ENCODE results near the gene PLK3.
"Not testable (repeated sequence)": the region's sequence is repeated elsewhere in the genome, so short reads cannot be mapped to it uniquely, and the experiment has no call there.

PLK3 gene

GRCh38 chr1:44799770-44800584 lies at the start of gene PLK3:
TSS of gene PLK3 (plus strand) at chr1:44800377. CDS start at chr1:44800464, 87 bp downstream.
- DNase-seq, result peak; percentile 98

- no peak for DNase-seq
These were observed 42.8 kb upstream of the PLK3 start for GRCh38 chr1:44757420-44757819.

GRCh38 chr1:44759077-44759476 lies 41.1 kb upstream of the PLK3 start:
- DNase-seq, result no peak

GRCh38 chr1:44760876-44761275 lies 39.3 kb upstream of the PLK3 start:
- DNase-seq, result no peak

GRCh38 chr1:44766421-44766820 lies 33.8 kb upstream of the PLK3 start:
- DNase-seq, result not testable (repeated sequence)

GRCh38 chr1:44775078-44775929 lies 24.9 kb upstream of the PLK3 start, which contains the start of gene RPS8:
TSS of gene RPS8 (plus strand) at chr1:44775540. CDS start at chr1:44775597, 57 bp downstream.
- peak; percentile 95 for DNase-seq

- DNase-seq, result no peak
These were observed 24.0 kb upstream of the PLK3 start for GRCh38 chr1:44775930-44776729.

- DNase-seq, result no peak
These were observed 23.5 kb upstream of the PLK3 start for GRCh38 chr1:44776730-44777068.

GRCh38 chr1:44777547-44777946 lies 22.6 kb upstream of the PLK3 start:
- no peak for DNase-seq

- no peak for DNase-seq
These were observed 22.1 kb upstream of the PLK3 start for GRCh38 chr1:44777969-44778635.

- DNase-seq, result no peak
These were observed 21.2 kb upstream of the PLK3 start for GRCh38 chr1:44778705-44779576.

- DNase-seq, result no peak
These were observed 19.5 kb upstream of the PLK3 start for GRCh38 chr1:44780583-44781121.

- peak; percentile 27 for DNase-seq
These were observed 16.5 kb upstream of the PLK3 start for GRCh38 chr1:44783697-44784093.

GRCh38 chr1:44784094-44785028 lies 15.8 kb upstream of the PLK3 start:
- DNase-seq, result peak; percentile 67

GRCh38 chr1:44785029-44785380 lies 15.2 kb upstream of the PLK3 start:
- peak; percentile 44 for DNase-seq

GRCh38 chr1:44785501-44786137 lies 14.6 kb upstream of the PLK3 start:
- no peak for DNase-seq

GRCh38 chr1:44786138-44786840 lies 13.9 kb upstream of the PLK3 start:
- DNase-seq, result peak; percentile 81

- no peak for DNase-seq
These were observed 13.2 kb upstream of the PLK3 start for GRCh38 chr1:44786841-44787426.
